Keratinocyte (primary cell): ENCODE results near the gene AKAP13. TPM values are rescaled to one million over a fixed set of nuclear protein-coding genes. Genes with fewer than 3 reads are reported as not detected.
A peak's percentile ranks its signal among the peaks of the same experiment; 100 is the strongest.

Experiments
- DNase-seq: peaks from one replicate; pipeline ENCODE4 v3.0.0-alpha.2; 2011; ENCODE audit warnings: low read depth, missing footprints, low spot score
- FAIRE-seq: peaks from 2 replicates; lab custom pipeline; 2011; peaks lifted over from hg19 to GRCh38; lab: Jason Lieb, UNC
- H2AFZ ChIP-seq: 2 replicates; pipeline ENCODE4 v1.6.0; 2012; ENCODE audit warnings: low read length, control low read depth, inconsistent platforms; ENCODE audit not compliant: control insufficient read depth
- H3K27ac ChIP-seq: 2 replicates; pipeline ENCODE4 v1.5.1; 2011; ENCODE audit warnings: low read length; ENCODE audit not compliant: control insufficient read depth, insufficient read depth
- H3K27me3 ChIP-seq: 3 replicates; pipeline ENCODE4 v1.6.0; 2011; ENCODE audit warnings: low read length; ENCODE audit not compliant: control insufficient read depth, insufficient read depth; ENCODE audit errors: extremely low read depth
- H3K36me3 ChIP-seq, 2 experiments: 2 replicates in 1 of 2; 3 replicates in 1 of 2; pipeline ENCODE4 v1.5.1; 2011; ENCODE audit warnings: low read length in 2 of 2, mild to moderate bottlenecking in 1 of 2; ENCODE audit not compliant: control insufficient read depth in 2 of 2, insufficient read depth in 2 of 2; ENCODE audit errors: extremely low read depth in 1 of 2
- H3K4me1 ChIP-seq: 3 replicates; pipeline ENCODE4 v1.5.1; 2011; ENCODE audit warnings: low read length; ENCODE audit not compliant: control insufficient read depth, insufficient read depth; ENCODE audit errors: extremely low read depth
- H3K4me2 ChIP-seq: 3 replicates; pipeline ENCODE4 v1.6.0; 2011; ENCODE audit warnings: low read depth, low read length; ENCODE audit not compliant: control insufficient read depth, insufficient read depth; ENCODE audit errors: extremely low read depth
- H3K4me3 ChIP-seq, 3 experiments: fragments of 200-600 bp in 1 of 3; sonication (generic) in 1 of 3; 2 replicates in 2 of 3; 3 replicates in 1 of 3; pipeline ENCODE4 v1.5.1; 2011 to 2016; ENCODE audit warnings: low read length in 3 of 3, mild to moderate bottlenecking in 3 of 3, control low read depth in 2 of 3, inconsistent platforms in 1 of 3, low read depth in 1 of 3, mixed read lengths in 1 of 3, mixed run types in 1 of 3, moderate library complexity in 1 of 3; ENCODE audit not compliant: control insufficient read depth in 2 of 3, insufficient read depth in 2 of 3; ENCODE audit errors: extremely low read depth in 1 of 3
- H3K79me2 ChIP-seq: 2 replicates; pipeline ENCODE4 v1.6.0; 2012; ENCODE audit warnings: low read length; ENCODE audit not compliant: control insufficient read depth, insufficient read depth
- H3K9ac ChIP-seq: 3 replicates; pipeline ENCODE4 v1.6.0; 2011; ENCODE audit warnings: low read length; ENCODE audit not compliant: control insufficient read depth, insufficient read depth; ENCODE audit errors: extremely low read depth
- H3K9me1 ChIP-seq: 3 replicates; pipeline ENCODE4 v1.6.0; 2011; ENCODE audit warnings: low read length; ENCODE audit not compliant: control insufficient read depth, insufficient read depth; ENCODE audit errors: extremely low read depth
- H3K9me3 ChIP-seq: 2 replicates; pipeline ENCODE4 v1.5.1; 2012; ENCODE audit warnings: low read depth, low read length; ENCODE audit not compliant: control insufficient read depth
- H4K20me1 ChIP-seq: 3 replicates; pipeline ENCODE4 v1.6.0; 2011; ENCODE audit warnings: low read length; ENCODE audit not compliant: control insufficient read depth, insufficient read depth; ENCODE audit errors: extremely low read depth
- EZH2 ChIP-seq: IDR thresholded peaks from one replicate; pipeline ENCODE4 v1.6.1; 2012; ENCODE audit warnings: inconsistent platforms, mild to moderate bottlenecking, low read length, moderate library complexity
- dilution Hi-C: fragments of 300-500 bp; cut with MboI; formaldehyde crosslinking; loops from one replicate; pipeline ENCODE4 v1.7.0; 2020; ENCODE audit warnings: low sequenced_read_pairs; ENCODE audit not compliant: extremely low pct_ligation_motif_present
- polyA plus RNA-seq, 5 experiments: library from polyadenylated mRNA; depleted of rRNA in 3 of 5; stranded (reverse) in 3 of 5; stranded (forward) in 1 of 5; unstranded in 1 of 5; fragments of >200 nt; gene quantifications; 1 replicate in 1 of 5; 2 replicates in 3 of 5; 3 replicates in 1 of 5; pipeline versions ENCODE4 v1.2.1 to v1.2.3, GENCODE V29; 2011 to 2012; ENCODE audit warnings: missing spikeins in 2 of 5, low read depth in 1 of 5, low replicate concordance in 1 of 5
- TF ChIP-seq, protein P1 (sequence below), 3 experiments: IDR thresholded peaks in 1 of 3; conservative IDR thresholded peaks in 1 of 3; optimal IDR thresholded peaks in 1 of 3; 2 replicates in 2 of 3; 3 replicates in 1 of 3; pipeline versions ENCODE3 to v1.5.1; 2011; ENCODE audit warnings: low read length in 3 of 3, mild to moderate bottlenecking in 3 of 3, moderate library complexity in 2 of 3, control low read depth in 1 of 3, inconsistent platforms in 1 of 3; ENCODE audit not compliant: insufficient read depth in 2 of 3; ENCODE audit errors: extremely low read depth in 1 of 3

Gene AKAP13
- polyA plus RNA-seq, 1 donor (not counting 4 experiments of a cell fraction or from before 2014, with no cell fraction given), result 16.7 TPM

DNA sequence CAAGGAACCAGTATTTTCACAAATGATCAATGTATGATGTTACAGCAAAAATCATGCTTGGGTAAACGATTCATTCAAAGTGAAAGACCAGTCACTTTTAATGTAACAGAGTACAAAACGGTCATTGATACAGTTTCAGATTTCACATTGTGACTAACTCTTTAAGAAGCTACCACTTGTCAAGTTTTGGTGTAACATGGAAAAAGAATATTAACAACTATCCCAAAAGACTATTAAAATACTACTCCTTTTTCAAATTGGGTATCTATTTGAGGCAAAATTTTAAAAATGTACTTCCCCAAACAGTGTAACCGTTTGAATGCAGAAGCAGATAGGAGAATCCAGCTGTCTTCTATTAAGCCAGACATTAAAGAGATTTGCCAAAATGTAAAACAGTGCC, 31.7 kb downstream of the AKAP13 start:
- H2AFZ ChIP-seq, result no peak overlapping the region
- peak overlapping the region; percentile 73 for H3K4me2 ChIP-seq
- DNase-seq, result no peak
- peak overlapping the region in 1 of 3 experiments; percentile 31 for H3K4me3 ChIP-seq
- dilution Hi-C loops, result no loop called here
- H3K36me3 ChIP-seq, result no peaks in the 10 kb centered on the region
- peak; percentile 48 for FAIRE-seq
- H3K27ac ChIP-seq, result peak overlapping the region; percentile 95
- H3K9me1 ChIP-seq, result no peaks in the 10 kb centered on the region
- H3K4me1 ChIP-seq, result peaks cover 48% of the 10 kb centered on the region
- H3K9me3 ChIP-seq, result no peaks in the 10 kb centered on the region
- no peaks in the 10 kb centered on the region for H4K20me1 ChIP-seq
- peak overlapping the region; percentile 48 for H3K9ac ChIP-seq
- H3K79me2 ChIP-seq, result peaks cover 89% of the 10 kb centered on the region
- H3K27me3 ChIP-seq, result no peaks in the 10 kb centered on the region
- TF ChIP-seq EZH2, result no peak
- TF ChIP-seq, protein P1, sequence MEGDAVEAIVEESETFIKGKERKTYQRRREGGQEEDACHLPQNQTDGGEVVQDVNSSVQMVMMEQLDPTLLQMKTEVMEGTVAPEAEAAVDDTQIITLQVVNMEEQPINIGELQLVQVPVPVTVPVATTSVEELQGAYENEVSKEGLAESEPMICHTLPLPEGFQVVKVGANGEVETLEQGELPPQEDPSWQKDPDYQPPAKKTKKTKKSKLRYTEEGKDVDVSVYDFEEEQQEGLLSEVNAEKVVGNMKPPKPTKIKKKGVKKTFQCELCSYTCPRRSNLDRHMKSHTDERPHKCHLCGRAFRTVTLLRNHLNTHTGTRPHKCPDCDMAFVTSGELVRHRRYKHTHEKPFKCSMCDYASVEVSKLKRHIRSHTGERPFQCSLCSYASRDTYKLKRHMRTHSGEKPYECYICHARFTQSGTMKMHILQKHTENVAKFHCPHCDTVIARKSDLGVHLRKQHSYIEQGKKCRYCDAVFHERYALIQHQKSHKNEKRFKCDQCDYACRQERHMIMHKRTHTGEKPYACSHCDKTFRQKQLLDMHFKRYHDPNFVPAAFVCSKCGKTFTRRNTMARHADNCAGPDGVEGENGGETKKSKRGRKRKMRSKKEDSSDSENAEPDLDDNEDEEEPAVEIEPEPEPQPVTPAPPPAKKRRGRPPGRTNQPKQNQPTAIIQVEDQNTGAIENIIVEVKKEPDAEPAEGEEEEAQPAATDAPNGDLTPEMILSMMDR (optimal IDR thresholded peaks at IDR 0.05 in 1 of 3, IDR thresholded peaks at IDR 0.05 in 1 of 3, conservative IDR thresholded peaks at IDR 0.05 in 1 of 3; ENCODE audit: extremely low read depth in 1 of 3, insufficient read depth in 2 of 3, low read length in 3 of 3), result no peak

DNA sequence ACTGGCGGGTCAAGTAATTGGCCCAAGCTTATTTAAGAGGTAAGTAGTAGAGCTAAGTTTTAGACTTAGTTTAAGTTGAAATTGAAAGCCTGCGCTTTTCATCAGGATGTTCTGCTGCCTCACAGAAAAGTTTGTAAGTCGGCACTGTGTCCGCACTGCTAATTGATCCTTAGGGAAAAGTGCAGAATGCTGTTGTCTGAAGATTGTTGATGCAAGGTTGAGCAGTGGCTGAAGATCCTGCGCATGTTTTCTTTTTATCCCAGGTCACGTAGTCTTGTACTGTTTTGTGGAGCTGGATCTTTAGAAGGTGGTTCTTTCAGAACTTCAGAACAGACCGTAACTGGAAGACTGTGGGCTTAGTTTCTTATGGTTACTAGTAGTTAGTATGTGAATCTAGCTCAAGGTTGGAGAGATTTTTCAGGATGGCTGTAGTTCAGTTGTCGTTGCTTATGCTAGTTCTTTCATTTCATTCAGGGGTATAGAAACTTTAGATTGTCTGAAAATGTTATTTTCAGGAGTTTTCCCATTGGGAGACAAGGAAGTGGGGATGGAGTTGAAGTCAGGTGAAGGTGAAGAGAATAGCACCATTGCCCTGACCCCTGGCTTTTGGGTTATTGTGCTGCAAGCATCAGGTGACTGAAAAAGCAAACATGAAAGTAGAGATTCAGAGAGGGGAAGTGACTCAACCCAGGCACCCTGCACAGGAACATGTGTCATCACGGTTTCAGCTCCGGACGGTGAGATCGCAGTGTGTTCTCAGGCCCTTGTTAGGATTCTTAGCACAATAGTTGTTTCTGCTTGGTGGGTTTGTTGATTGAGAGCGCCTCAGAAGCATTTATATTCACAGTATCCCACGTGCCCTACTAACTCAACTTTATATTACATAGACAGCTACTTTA, 32.8 kb downstream of the AKAP13 start:
- dilution Hi-C loops, result no loop called here

More for the DNA sequence above, 32.8 kb downstream of the AKAP13 start:
- Histone ChIP-seq H3K27ac (peak overlapping the region; percentile 95), H3K9ac (peak overlapping the region; percentile 64), H3K4me1 (peaks cover 38% of the 10 kb centered on the region), H3K27me3 (no peaks in the 10 kb centered on the region), H3K9me1 (no peaks in the 10 kb centered on the region), H3K9me3 (no peaks in the 10 kb centered on the region), H3K79me2 (peaks cover 90% of the 10 kb centered on the region), H2AFZ (no peak overlapping the region), H4K20me1 (no peaks in the 10 kb centered on the region), H3K4me3 (peak overlapping the region in 1 of 3 experiments; percentile 28), H3K4me2 (peak overlapping the region; percentile 60), H3K36me3 (no peaks in the 10 kb centered on the region)
- TF ChIP-seq, protein P1 (optimal IDR thresholded peaks at IDR 0.05 in 1 of 3, IDR thresholded peaks at IDR 0.05 in 1 of 3, conservative IDR thresholded peaks at IDR 0.05 in 1 of 3; ENCODE audit: extremely low read depth in 1 of 3, insufficient read depth in 2 of 3, low read length in 3 of 3), result peak in 1 of 3 experiments; percentile 16
- no peak for TF ChIP-seq EZH2
- DNase-seq (peak; percentile 44), FAIRE-seq (peak; percentile 98)
